Measurements from ENCODE around the gene BFSP1. TPM values are rescaled to one million over a fixed set of nuclear protein-coding genes. Genes with fewer than 3 reads are reported as not detected.

The BFSP1 gene
- total and polyA plus RNA-seq, 7 donors: 0.51 to 3.6 (median 1.2) TPM; not detected in 1

GRCh38 chr20:17444091-17444490 lies 87.1 kb downstream of the BFSP1 start:
- no peak for TF ChIP-seq EP300 (IDR thresholded peaks at IDR 0.05)
- no peak for TF ChIP-seq POLR2AphosphoS5 (IDR thresholded peaks at IDR 0.05)
- no peak for TF ChIP-seq CTCF (IDR thresholded peaks at IDR 0.05)
- TF ChIP-seq POLR2A (IDR thresholded peaks at IDR 0.05): no peak
- no peak overlapping the region for H3K27ac ChIP-seq
- H3K36me3 ChIP-seq: no peaks in the 10 kb centered on the region
- H3K4me3 ChIP-seq: no peak overlapping the region
- intact Hi-C loops (cut with DNase I): no loop called here
- H3K4me1 ChIP-seq: no peaks in the 10 kb centered on the region
- peaks cover 0 to 5% (median 0%) of the 10 kb centered on the region in 3 donors for H3K27me3 ChIP-seq
- H3K9me3 ChIP-seq: no peaks in the 10 kb centered on the region
- WGBS, 2 donors: 6 to 51% methylated on average over 2 of the region's 2 CpGs
- DNase-seq: no peak

Other genes starting within 250 kb of the BFSP1 start
- 1,000 to 10,000 TPM; 1,872 to 2,237 (median 1,948) TPM for gene DSTN, start 38.7 kb upstream of the BFSP1 start, total RNA-seq
- gene DSTN, start 38.7 kb upstream of the BFSP1 start, polyA plus RNA-seq: 100 to 1,000 TPM; 429 to 672 (median 586) TPM
- gene RRBP1, start 150.9 kb upstream of the BFSP1 start, total RNA-seq: 10 to 100 TPM; 30.1 to 69.2 (median 38.8) TPM
- 100 to 1,000 TPM in 1 of 3 donors, 10 to 100 TPM in 2; 24.6 to 245 (median 31.4) TPM for gene RRBP1, start 150.9 kb upstream of the BFSP1 start, polyA plus RNA-seq
- gene BANF2, start 168.6 kb upstream of the BFSP1 start, total RNA-seq: not detected
- not detected for gene BANF2, start 168.6 kb upstream of the BFSP1 start, polyA plus RNA-seq

Measured in sigmoid colon (tissue), 7 donors.